GM18498 (cell line): ENCODE results near the gene STIMATE.

Source experiments
- ATAC-seq: cut with Tn5 transposase; IDR thresholded peaks from one replicate; pipeline ENCODE4 v1.9.1; 2021; ENCODE audit warnings: mild to moderate bottlenecking, moderate library complexity; ENCODE audit not compliant: unreplicated experiment

Gene STIMATE

DNA sequence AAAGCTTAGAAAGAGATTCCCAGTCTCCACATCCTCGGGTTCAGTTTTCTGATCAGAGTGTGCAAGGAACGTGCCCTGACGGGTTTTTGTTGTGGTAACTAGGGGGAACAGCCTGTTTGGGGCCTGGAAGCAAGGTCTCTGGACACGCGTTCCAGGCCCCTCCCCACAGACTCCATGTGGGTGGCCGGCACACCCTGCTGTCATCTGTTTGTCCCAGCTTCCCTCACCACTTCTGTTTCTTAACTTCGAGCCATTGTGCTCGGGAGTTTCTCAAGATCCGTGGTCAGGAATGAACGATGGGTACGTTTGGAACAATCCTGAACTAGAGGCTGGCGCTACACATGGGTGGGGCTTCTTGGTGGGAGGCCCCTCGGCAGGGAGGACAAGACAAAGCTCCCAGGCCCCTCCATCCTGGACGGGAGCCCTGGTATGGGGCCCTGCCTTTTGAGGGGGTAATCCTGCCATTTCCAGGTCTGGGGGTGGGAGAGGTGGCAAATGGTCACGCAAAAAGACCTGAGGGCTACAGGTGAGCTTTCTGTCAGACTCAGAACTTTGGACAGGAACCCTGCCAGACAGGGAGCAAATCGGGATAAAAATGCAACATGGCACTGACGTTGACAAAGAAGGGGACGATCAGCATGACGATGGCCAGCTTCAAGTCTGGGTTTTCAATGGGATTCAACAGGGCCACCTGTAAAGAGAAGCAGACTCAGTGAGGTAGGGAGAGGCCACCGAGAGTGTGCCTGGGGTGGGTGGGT is 54.1 kb downstream of the STIMATE start:
- no peak for ATAC-seq

DNA sequence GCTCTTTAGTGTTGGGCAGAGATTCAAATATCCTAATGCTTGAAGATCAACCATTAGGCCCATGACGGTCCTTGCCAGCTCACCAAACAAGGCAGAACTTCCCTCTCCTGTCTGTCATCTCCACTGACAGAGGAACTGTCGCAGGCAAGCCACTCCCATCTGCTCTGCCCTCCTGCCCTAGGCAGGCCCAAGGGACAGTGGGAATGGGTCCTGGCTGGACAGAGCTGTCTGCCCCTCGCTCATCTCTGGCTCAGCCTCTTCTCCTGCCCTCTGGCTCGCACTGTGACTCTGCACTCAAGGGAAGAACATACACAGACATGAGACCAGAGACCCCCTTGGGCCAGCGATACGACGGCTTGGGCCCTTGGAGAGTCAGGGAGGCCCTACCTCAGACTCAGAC is 54.9 kb downstream of the STIMATE start:
- no peak for ATAC-seq

DNA sequence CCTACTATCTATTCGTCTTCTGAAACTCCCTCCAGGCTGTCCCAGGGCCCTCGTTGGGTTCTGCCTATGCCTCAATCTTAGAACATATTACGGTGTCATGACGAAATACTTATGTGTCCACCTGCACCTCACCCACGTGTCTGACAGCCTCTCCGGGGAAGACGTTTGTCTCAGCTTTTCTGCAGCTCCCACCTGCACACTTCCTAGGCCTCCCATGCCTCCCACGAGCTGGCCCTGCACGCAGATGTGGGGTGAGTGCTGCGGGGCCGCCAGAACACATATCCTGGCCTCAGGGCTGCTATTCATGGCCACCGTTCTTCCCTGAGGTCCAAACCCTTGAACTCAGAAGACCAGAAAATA is 55.4 kb downstream of the STIMATE start:
- ATAC-seq, result no peak

DNA sequence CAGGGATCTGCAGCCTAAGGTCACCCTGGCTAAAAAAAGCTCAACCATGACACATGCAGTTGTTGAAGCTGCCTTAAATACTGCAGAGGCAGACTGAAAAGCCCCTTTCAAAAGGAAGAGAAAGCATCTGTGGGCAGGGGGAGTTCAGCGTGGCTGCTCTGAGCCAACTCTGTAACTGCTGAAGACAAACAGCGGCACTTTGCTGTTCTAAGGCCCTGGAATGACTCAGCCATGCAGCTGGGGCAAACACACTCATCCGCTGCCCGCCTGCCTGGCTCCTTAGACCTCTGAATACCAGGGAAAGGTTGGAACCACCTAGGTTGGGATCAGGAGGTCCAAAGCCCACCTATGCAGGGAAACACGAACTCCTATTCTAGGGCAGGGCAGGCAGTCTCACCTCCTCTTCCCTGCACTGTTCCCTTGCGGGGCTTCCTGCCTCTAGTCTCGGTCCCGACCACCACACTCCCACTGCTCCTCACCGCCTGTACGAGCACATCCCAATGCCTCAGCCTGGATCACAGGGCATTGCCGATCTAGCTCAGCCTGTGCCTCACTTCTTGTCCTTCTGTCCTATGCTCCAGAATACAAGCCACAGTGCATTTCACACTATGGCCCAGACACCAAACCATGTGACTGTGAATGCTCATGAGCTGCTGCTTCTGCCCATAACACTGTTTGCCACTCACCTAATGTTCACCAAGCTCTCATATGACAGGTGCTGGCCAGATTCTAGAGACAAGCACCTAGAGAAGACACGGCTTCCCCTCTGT is 56.0 kb downstream of the STIMATE start:
- ATAC-seq, result no peak

DNA sequence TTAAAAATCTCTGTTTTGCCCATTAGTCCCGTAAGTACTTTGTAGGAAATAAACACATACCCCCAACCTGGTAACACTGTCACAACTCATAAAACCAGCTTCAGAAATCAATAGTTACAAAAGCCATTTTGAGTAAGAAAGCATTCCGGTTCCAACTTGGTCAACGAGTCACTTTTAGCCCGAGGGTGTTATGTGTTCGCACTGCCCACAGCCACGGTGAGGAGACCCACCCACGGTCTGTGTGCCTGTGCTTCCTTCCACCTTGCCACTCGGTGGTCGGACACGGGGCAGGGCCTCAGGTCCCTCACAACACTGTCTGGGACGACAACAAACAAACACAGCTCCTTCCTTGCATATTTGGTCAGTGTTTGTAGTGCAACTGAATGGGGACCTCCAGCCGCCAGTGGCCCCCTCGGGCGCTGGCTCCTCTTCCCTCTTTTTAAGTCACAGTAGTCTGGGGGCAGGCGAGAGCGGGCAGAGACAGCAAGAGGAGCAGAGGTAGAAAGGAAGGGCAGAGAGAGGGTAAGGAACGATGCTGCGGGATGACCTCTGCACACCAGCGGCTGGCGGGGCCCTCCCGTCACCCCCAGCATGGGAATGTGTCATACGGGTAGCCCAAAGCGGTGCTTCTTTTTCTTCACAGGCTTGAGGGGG is 57.3 kb downstream of the STIMATE start:
- ATAC-seq, result no peak

DNA sequence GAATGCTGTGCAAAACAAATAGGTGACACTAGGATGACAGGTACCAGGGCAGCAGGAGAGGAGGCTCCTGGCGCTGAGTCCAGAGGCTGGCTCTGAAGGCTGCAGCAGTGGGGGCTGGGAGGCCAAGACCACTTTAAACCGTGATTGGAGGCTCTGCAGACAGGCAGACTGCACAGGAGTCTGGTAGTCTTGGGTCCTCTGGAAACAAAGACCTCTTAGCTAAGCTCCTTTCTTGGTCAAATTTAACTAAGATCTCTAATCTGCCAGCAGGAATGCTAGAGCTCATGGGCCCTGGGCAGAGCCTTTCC is 58.1 kb downstream of the STIMATE start:
- no peak for ATAC-seq

DNA sequence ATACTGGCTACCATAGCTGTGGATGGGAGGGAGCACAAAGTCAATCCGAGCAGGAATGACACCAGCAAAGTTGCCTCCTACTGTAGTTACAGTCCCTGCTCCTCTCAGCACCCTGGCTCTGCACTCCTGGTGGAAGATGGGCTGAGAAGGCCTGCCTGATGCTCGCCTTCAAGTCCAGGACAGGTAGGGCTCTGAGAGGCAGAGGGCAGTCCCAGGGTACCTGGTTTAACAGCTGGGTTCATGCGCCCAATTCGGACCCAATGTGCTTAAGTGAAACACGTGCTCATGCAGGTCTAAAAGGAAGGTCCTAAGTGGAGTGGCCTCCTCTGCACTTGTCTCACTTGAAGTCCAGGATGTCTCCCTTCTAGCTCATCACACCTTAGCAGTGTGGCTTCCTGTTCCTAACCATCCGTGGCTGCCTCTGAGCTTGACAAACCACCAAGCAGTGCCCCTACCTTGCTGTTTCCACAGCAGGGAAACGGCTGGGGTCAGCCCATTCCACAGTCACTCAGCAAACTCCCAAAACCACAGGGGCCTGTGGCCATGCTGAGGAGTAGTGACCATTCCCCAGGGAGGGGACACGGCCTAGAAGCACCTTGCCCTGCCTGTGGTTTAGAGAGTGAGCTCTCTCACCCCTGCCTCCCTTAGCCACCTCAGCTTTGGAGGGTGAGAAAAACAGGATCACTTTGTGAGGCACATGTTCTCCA is 58.6 kb downstream of the STIMATE start:
- ATAC-seq, result no peak

DNA sequence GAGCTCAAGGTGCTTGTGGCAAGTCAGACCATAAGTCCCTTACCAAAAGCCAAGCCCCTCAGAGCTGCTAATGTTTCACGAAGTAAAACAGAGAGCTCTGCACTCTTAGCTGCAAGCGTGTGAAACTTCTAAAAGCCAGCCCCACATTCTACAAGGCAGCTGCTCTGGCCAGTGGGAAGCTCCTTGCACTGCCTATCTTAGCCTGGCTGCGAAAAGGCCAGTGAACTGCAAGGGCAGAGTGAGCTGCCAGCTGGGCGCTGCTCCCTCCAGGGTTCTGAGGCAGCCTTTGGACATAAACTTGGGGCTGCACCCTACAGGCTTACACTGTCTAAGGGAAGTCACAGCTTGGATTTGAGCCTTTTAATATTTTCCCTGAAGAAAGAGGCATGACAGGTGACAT is 60.4 kb downstream of the STIMATE start:
- ATAC-seq, result no peak

DNA sequence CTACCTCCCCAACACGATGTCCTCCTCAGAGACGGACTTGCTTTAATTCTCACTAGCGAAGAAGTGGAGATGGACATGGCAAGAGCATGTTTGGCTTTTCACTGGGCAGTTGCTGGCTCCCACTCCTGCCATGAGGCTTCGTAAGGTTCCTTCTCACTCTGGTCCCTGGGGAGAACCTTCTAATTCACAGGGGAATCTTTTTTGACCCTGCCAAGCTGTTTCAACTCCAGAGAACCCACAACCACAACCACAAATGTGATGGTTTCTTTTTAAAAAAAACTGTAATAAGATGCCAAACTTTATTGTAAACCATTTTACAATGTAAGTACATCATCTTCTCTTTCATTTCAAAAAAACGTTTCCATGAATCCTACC is 60.9 kb downstream of the STIMATE start:
- ATAC-seq, result no peak

DNA sequence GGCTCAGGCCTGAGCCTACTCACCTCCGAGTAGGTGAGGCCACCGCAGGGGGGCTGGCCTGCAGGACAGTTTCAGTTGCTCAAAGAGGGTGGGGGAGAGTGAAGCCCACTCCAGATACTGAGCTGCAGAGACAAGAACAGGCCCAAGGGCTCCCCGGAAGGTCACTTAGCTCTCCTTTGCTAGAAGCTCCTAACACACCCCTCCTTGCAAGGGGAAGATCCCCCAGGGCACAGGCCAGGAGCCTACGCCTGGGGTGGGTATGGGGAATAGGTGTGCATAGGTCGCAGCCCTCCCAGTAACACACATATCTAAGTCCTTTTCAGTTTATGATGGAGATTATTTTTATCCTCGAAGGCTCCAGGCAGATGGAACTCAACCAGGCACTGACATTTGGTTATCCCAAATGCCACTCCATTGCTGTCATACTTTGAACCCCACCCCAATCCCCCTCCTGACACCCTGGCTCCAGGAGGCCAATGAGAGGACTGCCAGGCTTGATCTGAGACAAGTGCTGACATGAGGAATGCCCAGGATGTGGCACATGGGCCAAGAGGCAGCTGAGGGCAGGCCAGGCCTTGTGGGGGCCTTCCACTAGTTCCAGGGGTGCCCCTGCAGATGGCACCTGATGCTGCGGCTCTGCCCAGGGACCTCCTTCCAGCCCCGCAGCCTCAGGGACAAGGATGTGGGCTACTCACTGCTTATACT is 61.4 kb downstream of the STIMATE start:
- no peak for ATAC-seq

DNA sequence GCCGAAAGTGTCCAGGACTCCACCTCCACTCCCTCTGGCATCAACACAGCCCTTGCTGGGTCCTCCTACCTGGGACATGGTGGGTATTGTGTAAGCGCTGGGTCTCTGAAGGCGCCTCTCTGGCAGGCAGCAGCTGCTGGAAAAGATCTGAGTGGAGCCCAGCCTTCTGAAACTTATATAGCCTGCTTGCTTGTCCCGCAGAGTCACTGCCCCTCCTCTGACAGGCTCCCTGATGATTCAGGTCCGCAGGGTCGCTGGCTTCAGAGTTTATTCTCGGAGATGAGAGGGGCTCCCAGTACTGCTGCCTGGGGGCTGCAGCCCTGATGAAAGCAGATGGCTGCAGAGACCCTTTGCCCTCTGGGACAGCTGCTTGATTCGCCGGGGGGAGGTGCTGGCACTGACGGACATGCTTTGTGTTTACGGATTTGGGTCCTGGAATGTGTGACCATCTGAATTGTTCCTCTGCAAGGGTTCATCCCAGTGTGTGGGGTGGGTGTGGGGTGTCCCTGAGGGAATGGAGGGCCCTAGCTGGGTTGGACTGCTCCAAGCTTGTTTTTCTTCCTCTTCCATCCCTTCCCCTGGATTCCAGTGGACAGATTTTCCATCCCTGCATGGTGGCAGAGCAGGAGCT is 62.4 kb downstream of the STIMATE start, which contains the start of gene MUSTN1:
Gene MUSTN1, minus strand, starts transcription at position 149 of the 631 bp plus-strand sequence. Its CDS starts 71 bp downstream, at position 78.
- ATAC-seq, result no peak

DNA sequence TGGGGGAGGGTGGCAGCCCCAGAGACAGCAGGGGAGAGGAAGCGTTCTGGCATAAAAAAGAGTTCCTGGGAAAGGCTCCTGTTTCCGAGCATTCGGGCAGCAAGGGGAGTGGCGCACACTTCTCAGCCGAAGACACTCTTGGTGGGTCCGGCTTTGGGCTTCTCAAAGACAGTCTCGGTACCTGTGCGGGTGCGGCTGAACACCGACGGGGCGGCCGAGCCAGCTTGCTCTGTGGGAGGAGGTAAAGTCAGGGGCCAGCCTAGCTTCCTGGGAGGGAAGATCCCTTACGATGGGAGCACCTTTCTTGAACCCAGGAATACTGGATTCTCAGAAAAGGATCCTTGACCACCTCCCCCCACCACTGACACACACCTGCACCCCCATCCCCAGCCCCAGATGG is 64.1 kb downstream of the STIMATE start:
- ATAC-seq, result no peak

DNA sequence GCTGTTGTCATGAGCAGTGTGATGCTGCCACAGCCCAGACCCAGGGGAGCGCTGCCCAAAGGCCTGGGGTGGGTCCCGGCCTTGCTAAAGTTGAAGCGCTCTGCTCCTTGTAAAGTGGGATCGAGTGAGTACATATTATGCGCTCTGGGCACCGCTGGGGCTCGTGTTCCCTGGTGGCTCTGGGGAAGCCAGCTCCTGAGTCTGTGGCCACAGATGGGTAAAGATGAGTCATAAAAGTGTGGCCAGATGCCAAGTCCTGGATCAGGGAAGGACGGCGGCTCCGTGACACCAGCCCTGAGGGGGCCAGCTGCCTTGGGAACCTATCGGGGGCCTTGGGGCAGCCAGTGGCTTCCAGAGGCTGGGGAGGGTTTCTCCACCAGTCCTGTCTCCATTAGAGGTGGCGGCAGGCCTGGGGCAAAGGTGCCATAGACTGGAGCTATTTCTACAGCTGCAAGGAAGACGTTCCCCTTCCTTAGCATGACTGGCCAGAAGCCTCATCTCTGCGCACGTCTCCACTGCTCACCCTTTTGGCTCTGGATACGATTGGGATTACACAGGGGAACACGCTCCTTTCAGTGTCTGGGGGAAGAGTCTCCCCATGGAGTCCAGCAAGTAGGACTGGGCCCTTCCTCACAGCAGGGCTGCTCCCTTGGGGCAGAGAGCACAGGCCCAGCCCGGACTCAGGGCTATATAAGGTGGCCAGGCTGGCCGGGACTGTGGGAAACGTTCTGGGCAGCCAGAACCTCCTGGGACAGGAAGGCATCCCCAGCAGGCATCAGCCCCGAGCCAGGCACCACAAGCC is 65.6 kb downstream of the STIMATE start:
- ATAC-seq, result no peak

DNA sequence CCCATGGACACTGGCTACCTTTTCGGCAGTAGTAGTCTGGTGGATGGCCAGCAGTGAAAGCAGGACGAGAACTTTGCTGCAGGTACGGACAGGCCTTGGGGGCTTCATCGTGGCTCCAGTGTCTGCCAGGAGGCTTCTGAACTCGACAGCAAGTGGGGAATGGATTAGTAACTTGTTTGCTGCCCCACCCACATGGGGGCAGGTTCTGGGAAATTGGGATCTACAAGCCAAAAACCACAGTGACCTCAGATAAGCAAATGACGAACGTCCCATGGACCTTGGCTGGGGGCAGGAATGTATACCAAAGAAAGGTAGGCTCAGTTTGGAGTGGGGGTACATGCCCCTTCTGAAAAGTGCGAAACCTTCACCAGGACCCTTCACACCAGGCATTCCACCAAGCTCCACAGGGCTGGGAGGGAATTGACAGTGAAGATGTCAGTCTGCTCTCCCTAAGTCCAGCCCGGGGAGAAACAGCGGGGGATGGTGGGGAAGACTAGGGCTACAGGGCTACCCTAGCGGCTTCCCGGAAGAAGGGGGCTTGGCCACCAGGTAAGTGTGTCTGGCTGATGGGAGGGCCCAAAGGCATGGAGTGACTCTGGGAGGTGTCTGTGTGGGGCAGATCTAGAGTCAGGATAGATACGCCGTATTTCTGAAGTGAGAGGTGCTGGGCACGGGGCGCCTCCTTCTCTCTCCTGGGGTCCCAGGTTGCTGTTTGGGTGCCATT is 66.7 kb downstream of the STIMATE start, which contains the start of gene ITIH4:
Gene ITIH4, minus strand, starts transcription at position 138 of the 724 bp plus-strand sequence. Its CDS starts 30 bp downstream, at position 108.
- no peak for ATAC-seq

DNA sequence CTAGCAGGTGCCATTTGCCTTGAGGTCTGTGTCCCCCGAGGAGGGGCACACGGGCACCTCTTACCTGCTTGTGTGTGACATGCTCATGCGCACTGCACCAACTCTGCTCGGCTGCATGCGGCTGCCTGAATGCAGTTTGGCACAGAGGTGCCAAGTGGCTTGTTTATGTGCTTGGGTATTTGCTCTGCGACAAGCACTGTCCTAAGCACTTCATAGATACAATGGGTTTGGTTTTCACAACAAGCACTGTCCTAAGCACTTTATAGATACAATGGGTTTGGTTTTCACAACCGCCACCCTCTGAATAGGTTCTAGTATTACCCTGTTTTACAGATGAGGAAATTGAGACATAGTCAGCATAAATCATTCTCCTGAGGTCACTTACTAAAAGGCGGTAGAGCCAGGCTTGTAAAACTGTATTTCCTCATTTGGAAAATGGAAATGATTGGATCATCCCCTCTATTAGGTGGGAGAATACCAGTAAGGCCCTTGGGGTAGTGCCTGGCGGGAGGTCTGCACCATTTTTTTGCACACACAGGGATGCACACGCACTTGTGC is 67.4 kb downstream of the STIMATE start:
- no peak for ATAC-seq

DNA sequence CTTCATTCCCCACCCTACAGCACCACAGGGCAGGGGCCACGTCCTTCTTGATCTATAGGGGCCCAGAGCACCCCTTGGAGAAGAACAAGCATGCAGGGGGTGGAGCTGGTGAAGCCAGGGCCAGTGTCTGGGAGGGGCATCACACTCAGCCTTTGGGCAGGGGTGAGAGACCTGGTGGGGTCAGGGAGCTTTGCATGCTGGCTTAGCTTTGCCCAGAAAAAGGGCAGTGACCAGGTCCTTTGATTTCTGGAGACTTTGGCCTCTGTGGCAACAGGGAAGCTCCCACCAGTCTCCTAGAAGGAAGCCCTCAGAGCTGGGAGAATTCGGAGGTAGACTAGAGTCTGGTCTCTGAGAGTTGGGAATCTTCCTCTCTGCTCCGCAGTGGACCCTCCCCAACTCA is 67.9 kb downstream of the STIMATE start:
- no peak for ATAC-seq

DNA sequence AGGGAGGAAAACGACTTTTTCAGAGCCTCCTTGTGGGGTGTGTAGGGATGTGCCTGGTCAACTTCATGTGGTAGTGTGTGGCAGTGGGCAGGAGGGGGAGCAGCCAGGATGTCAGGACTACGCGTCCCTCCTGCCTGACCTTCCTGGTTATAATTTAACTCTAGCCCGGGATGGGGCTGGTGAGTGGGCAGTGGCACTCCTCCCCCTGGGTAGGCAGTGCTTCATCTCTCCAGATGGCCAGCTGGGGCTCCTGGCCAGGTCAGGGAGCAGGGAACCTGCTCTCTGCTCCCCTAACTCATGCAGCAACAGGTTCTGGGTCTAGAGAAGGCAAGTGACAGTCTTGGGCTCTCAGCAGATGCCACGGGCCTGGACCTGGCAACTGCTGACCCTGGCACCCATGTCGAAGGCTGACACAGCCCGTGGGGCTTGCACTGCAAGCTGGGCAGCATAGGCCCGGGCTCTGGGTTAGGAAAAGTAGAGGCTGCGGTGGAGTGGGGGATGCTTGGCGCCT is 69.4 kb downstream of the STIMATE start:
- no peak for ATAC-seq

DNA sequence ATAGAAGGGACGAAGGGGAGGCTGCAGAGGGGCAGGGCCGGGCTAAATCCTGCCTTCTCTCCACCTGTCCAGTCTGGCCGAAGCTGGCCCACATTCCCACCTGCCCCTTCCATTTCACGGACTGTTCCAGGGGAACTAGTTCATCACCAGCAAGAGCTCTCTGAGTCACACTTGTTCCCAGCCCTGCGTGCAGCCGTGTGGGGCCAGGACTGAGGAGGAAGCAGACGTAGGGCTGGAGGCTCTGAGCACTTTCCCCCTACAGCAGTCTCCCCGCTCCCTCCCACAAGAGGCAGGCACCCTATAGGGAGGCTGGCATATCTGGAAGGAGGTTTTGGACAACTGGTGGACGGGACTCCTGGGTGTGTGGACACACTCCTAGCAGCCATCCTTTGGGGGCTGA is 69.9 kb downstream of the STIMATE start:
- ATAC-seq, result no peak
